ENCODE measurements around the gene NEU3.
"Not testable (repeated sequence)": the region's sequence is repeated elsewhere in the genome, so short reads cannot be mapped to it uniquely, and the experiment has no call there.

Gene NEU3

DNA sequence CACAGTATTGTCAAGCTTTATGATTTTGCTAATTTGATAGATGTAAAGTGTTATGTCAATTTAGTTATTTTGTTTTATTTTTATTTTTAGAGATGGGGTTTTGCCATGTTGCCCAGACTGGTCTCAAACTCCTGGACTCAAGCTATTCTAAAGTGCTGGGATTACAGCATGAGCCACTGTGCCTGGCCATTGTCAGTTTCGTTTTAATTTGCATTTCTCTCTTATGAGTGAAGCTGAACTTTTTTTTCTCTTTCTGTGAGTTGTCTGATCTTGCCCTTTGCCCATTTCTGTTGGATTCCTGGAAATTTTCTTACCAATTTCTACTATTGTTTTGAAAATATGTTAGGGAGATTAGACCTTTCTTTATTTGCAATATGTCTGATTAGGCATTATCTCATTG lies 15.5 kb downstream of the NEU3 start:
- no peak for DNase-seq (ENCODE audit: low spot score)
- TF ChIP-seq, protein P1, sequence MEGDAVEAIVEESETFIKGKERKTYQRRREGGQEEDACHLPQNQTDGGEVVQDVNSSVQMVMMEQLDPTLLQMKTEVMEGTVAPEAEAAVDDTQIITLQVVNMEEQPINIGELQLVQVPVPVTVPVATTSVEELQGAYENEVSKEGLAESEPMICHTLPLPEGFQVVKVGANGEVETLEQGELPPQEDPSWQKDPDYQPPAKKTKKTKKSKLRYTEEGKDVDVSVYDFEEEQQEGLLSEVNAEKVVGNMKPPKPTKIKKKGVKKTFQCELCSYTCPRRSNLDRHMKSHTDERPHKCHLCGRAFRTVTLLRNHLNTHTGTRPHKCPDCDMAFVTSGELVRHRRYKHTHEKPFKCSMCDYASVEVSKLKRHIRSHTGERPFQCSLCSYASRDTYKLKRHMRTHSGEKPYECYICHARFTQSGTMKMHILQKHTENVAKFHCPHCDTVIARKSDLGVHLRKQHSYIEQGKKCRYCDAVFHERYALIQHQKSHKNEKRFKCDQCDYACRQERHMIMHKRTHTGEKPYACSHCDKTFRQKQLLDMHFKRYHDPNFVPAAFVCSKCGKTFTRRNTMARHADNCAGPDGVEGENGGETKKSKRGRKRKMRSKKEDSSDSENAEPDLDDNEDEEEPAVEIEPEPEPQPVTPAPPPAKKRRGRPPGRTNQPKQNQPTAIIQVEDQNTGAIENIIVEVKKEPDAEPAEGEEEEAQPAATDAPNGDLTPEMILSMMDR (IDR thresholded peaks at IDR 0.05; ENCODE audit: poor library complexity, severe bottlenecking): no peak
- no peaks in the 10 kb centered on the region for H3K27me3 ChIP-seq (ENCODE audit: insufficient read depth, poor library complexity, severe bottlenecking)
- no peak for ATAC-seq (ENCODE audit: low read depth)
- no peak overlapping the region for H3K27ac ChIP-seq (ENCODE audit: poor library complexity, severe bottlenecking)
- H3K9me3 ChIP-seq (ENCODE audit: severe bottlenecking): no peaks in the 10 kb centered on the region
- peaks cover 21% of the 10 kb centered on the region for H3K36me3 ChIP-seq (ENCODE audit: low read depth)
- H3K4me3 ChIP-seq (ENCODE audit: severe bottlenecking): no peak overlapping the region
- no peaks in the 10 kb centered on the region for H3K4me1 ChIP-seq (ENCODE audit: insufficient read depth, poor library complexity, severe bottlenecking)

DNA sequence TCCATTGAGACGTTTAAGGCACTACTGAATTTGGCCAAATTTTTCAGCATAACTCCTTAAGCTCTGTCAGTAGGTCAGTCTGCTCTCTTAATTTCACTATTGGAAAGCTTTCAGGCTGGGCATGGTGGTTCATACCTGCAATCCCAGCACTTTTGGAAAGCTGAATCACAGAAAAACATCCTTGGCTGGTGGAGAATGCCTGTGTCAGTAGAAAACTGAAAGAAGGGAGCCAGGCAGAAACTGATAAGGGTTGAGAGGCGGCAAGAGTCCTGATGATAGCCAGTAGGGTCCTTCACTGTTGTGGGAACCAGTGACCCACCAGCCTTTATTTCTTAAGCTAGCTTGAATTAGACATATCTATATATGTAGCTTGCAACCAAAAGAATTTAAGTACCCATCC lies 22.6 kb downstream of the NEU3 start:
- H3K27me3 ChIP-seq (ENCODE audit: insufficient read depth, poor library complexity, severe bottlenecking): no peaks in the 10 kb centered on the region
- no peak overlapping the region for H3K4me3 ChIP-seq (ENCODE audit: severe bottlenecking)
- no peak for DNase-seq (ENCODE audit: low spot score)
- H3K9me3 ChIP-seq (ENCODE audit: severe bottlenecking): no peaks in the 10 kb centered on the region
- H3K4me1 ChIP-seq (ENCODE audit: insufficient read depth, poor library complexity, severe bottlenecking): no peaks in the 10 kb centered on the region
- H3K36me3 ChIP-seq (ENCODE audit: low read depth): peaks cover 13% of the 10 kb centered on the region
- no peak for ATAC-seq (ENCODE audit: low read depth)
- TF ChIP-seq, protein P1 (IDR thresholded peaks at IDR 0.05; ENCODE audit: poor library complexity, severe bottlenecking): no peak
- H3K27ac ChIP-seq (ENCODE audit: poor library complexity, severe bottlenecking): no peak overlapping the region

DNA sequence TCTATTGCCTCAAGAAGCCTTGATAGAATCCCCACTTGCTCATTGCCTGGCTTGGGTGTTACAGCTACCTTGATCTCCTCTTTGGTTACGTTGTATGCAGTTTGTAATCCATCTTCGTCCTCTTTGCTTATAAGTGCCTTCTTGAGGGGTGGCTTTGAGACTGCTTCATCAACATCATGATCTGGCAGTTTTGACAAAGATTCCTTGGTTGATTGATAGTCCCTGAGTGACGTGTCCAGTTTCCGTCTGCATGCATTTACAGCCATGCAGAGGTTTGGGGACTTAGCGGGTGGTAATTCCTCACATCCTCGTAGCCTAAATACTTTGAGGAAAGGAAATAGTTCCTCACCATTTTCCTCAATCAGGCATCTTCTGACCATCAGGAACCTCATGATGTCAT lies 23.1 kb downstream of the NEU3 start:
- H3K4me3 ChIP-seq (ENCODE audit: severe bottlenecking): no peak overlapping the region
- no peaks in the 10 kb centered on the region for H3K4me1 ChIP-seq (ENCODE audit: insufficient read depth, poor library complexity, severe bottlenecking)
- no peak for ATAC-seq (ENCODE audit: low read depth)
- no peaks in the 10 kb centered on the region for H3K9me3 ChIP-seq (ENCODE audit: severe bottlenecking)
- H3K27me3 ChIP-seq (ENCODE audit: insufficient read depth, poor library complexity, severe bottlenecking): no peaks in the 10 kb centered on the region
- H3K36me3 ChIP-seq (ENCODE audit: low read depth): peaks cover 8% of the 10 kb centered on the region
- DNase-seq (ENCODE audit: low spot score): no peak
- H3K27ac ChIP-seq (ENCODE audit: poor library complexity, severe bottlenecking): no peak overlapping the region
- TF ChIP-seq, protein P1 (IDR thresholded peaks at IDR 0.05; ENCODE audit: poor library complexity, severe bottlenecking): no peak

DNA sequence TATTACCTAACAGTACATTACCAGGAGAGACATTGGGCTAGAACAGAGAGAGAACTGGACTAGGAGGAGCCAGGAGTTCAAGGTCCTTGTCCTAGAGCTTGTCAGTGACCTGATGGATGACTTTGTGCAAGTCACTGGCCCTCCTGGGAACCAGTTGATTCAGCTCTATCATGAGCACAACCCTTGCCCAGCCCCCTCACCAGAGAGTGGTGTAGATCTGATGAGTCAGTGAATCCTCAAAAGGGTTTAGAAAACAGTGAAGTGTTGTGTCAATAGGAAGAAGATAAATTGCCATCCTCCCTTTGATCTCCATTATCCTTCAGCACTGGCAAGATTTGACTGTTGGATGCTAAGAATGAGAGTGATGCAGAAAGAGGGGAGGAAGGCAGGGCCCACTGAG lies 24.3 kb downstream of the NEU3 start:
- H3K27me3 ChIP-seq (ENCODE audit: insufficient read depth, poor library complexity, severe bottlenecking): no peaks in the 10 kb centered on the region
- H3K4me1 ChIP-seq (ENCODE audit: insufficient read depth, poor library complexity, severe bottlenecking): no peaks in the 10 kb centered on the region
- no peak for DNase-seq (ENCODE audit: low spot score)
- H3K9me3 ChIP-seq (ENCODE audit: severe bottlenecking): no peaks in the 10 kb centered on the region
- no peak overlapping the region for H3K4me3 ChIP-seq (ENCODE audit: severe bottlenecking)
- no peak overlapping the region for H3K27ac ChIP-seq (ENCODE audit: poor library complexity, severe bottlenecking)
- no peak for ATAC-seq (ENCODE audit: low read depth)
- H3K36me3 ChIP-seq (ENCODE audit: low read depth): 0 out of 2 replicates have a peak, but pooled peaks cover under 1% of the 10 kb centered on the region
- TF ChIP-seq, protein P1 (IDR thresholded peaks at IDR 0.05; ENCODE audit: poor library complexity, severe bottlenecking): no peak

DNA sequence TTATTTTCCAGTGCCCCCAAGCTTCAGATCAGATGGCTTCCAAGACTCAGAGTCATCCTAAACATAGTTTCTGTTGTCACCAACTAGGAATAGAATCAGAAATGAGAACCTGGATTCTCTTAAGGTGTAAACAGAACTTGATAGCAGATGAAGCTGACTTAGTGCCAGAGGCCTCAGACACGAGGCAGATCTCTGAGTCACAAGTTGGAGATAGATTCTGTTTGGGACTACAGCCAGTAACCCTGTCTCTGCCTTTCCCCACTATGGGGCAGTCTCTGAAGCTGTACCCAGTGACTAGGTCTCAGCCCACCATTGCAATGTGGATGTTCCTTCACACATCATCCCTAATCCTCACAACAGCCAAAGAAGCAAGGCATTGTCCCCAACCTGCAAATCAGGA lies 25.4 kb downstream of the NEU3 start:
- TF ChIP-seq, protein P1 (IDR thresholded peaks at IDR 0.05; ENCODE audit: poor library complexity, severe bottlenecking): no peak
- ATAC-seq (ENCODE audit: low read depth) (peak; percentile 57; the same call in 1 of the 3 replicates), DNase-seq (ENCODE audit: low spot score) (no peak)
- Histone ChIP-seq H3K4me1 (ENCODE audit: insufficient read depth, poor library complexity, severe bottlenecking) (no peaks in the 10 kb centered on the region), H3K36me3 (ENCODE audit: low read depth) (no peaks in the 10 kb centered on the region), H3K4me3 (ENCODE audit: severe bottlenecking) (no peak overlapping the region), H3K27me3 (ENCODE audit: insufficient read depth, poor library complexity, severe bottlenecking) (no peaks in the 10 kb centered on the region), H3K27ac (ENCODE audit: poor library complexity, severe bottlenecking) (no peak overlapping the region), H3K9me3 (ENCODE audit: severe bottlenecking) (no peaks in the 10 kb centered on the region)

DNA sequence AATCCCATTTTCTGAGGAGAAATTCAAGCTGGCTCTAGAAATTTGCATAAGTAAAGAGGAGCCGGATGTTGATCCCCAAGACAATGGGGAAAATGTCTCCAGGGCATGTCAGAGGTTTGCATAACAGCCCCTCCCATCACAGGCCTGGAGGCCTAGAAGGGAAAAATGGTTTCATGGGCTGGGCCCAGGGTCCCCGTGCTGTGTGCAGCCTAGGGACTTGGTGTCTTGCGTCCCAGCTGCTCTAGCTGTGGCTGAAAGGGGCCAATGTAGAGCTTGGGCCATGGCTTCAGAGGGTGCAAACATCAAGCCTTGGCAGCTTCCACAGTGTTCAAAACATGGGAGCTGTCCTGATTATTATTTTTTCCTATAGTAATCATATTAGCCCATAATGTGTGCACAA lies 30.5 kb downstream of the NEU3 start:
- not testable (repeated sequence) for H3K27ac ChIP-seq (ENCODE audit: poor library complexity, severe bottlenecking); DNase-seq (ENCODE audit: low spot score); H3K4me3 ChIP-seq (ENCODE audit: severe bottlenecking); H3K9me3 ChIP-seq (ENCODE audit: severe bottlenecking); H3K4me1 ChIP-seq (ENCODE audit: insufficient read depth, poor library complexity, severe bottlenecking); H3K27me3 ChIP-seq (ENCODE audit: insufficient read depth, poor library complexity, severe bottlenecking); ATAC-seq (ENCODE audit: low read depth); H3K36me3 ChIP-seq (ENCODE audit: low read depth)

DNA sequence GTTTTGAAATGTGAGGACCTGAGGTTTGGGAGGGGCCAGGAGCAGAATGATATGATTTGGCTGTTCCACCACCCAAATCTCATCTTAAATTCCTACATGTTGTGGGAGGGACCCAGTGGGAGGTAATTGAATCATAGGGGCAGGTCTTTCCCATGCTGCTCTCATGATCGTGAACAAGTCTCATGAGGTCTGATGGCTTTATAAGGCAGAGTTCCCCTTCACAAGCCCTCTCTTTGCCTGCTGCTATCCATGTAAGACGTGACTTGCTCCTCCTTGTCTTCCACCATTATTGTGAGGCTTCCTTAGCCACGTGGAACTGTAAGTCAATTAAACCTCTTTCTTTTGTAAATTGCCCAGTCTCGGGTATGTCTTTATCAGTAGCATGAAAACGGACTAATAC lies 31.6 kb downstream of the NEU3 start:
- not testable (repeated sequence) for H3K27ac ChIP-seq (ENCODE audit: poor library complexity, severe bottlenecking); H3K27me3 ChIP-seq (ENCODE audit: insufficient read depth, poor library complexity, severe bottlenecking); ATAC-seq (ENCODE audit: low read depth); H3K9me3 ChIP-seq (ENCODE audit: severe bottlenecking); H3K4me1 ChIP-seq (ENCODE audit: insufficient read depth, poor library complexity, severe bottlenecking); H3K4me3 ChIP-seq (ENCODE audit: severe bottlenecking); H3K36me3 ChIP-seq (ENCODE audit: low read depth); DNase-seq (ENCODE audit: low spot score)
